ENCODE results near the gene CA6. TPM values are rescaled to one million over a fixed set of nuclear protein-coding genes. Genes with fewer than 3 reads are reported as not detected.

The CA6 gene
- total RNA-seq, 4 donors from 2014 or later: not detected

- Histone ChIP-seq H3K36me3 (no peaks in the 10 kb centered on the region), H3K4me1 (peaks cover 0 to 39% (median 11%) of the 10 kb centered on the region in 4 donors), H3K27ac (peak overlapping the region in 2 of 4 donors; percentile 69 to 74), H3K9me3 (no peaks in the 10 kb centered on the region), H3K4me3 (no peak overlapping the region), H3K27me3 (no peaks in the 10 kb centered on the region)
- 94 to 99% methylated on average over 6 of the region's 6 CpGs for WGBS, 2 donors
- no peak for DNase-seq (ENCODE audit: low spot score in 2 of 2)
- TF ChIP-seq CTCF (IDR thresholded peaks at IDR 0.05) (no peak), POLR2A (IDR thresholded peaks at IDR 0.05) (no peak), EP300 (IDR thresholded peaks at IDR 0.05) (no peak)
Observed at GRCh38 chr1:8903410-8903809, 42.3 kb upstream of the CA6 start.

DNA sequence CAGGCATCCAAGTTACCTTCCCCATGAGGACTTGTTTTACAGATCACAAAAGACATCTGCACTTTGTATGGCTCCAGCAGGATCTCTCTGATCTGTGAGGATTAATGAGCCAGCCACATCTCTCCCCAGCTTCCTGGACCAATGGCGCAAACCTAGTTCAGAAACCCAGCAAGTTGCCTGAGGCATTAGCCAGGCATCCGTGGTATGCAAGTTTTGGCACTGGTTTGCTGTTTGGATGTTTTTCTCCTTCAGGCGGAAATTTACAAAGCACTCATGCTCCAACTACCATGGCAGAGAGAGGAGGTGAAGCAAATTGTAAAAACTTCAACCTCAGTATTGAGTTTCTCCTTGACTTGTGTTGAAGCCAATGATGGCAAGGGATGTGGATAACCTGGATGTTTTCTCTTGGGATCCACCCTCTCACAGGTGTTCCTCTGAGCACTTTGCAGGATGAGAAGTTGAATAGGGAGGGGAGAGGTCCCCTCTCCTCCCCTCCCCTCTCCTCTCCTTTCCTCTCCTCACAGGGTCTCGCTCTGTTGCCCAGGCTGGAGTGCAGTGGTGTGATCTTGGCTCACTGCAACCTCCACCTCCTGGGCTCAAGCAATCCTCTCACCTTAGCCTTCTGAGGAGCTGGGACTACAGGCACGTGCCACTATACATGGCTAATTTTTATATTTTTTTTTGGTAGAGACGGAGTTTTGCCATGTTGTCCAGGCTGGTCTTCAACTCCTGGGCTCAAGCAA lies 41.6 kb upstream of the CA6 start:
- H3K4me1 ChIP-seq: peaks cover 0 to 39% (median 11%) of the 10 kb centered on the region in 4 donors
- H3K9me3 ChIP-seq: no peaks in the 10 kb centered on the region
- H3K36me3 ChIP-seq: no peaks in the 10 kb centered on the region
- no peaks in the 10 kb centered on the region for H3K27me3 ChIP-seq
- WGBS, 2 donors: 50 to 51% methylated on average over 6 of the region's 6 CpGs
- peak in 1 of 2 donors; percentile 64 for DNase-seq (ENCODE audit: low spot score in 2 of 2)
- peak overlapping the region in 2 of 4 donors; percentile 69 to 74 for H3K27ac ChIP-seq
- no peak for TF ChIP-seq CTCF (IDR thresholded peaks at IDR 0.05)
- peak in 1 of 2 donors; percentile 77 for TF ChIP-seq EP300 (IDR thresholded peaks at IDR 0.05)
- no peak overlapping the region for H3K4me3 ChIP-seq

- H3K4me1 ChIP-seq: peaks cover 0 to 39% (median 11%) of the 10 kb centered on the region in 4 donors
- H3K27ac ChIP-seq: peak overlapping the region in 2 of 4 donors; percentile 67 to 74
- no peak for DNase-seq (ENCODE audit: low spot score in 2 of 2)
- 57 to 72% methylated on average over 9 of the region's 9 CpGs for WGBS, 2 donors
- no peaks in the 10 kb centered on the region for H3K27me3 ChIP-seq
- H3K4me3 ChIP-seq: no peak overlapping the region
- no peaks in the 10 kb centered on the region for H3K9me3 ChIP-seq
- TF ChIP-seq POLR2A (IDR thresholded peaks at IDR 0.05) (no peak), CTCF (IDR thresholded peaks at IDR 0.05) (no peak), EP300 (IDR thresholded peaks at IDR 0.05) (no peak)
- H3K36me3 ChIP-seq: no peaks in the 10 kb centered on the region
Observed at GRCh38 chr1:8905582-8906191, 40.0 kb upstream of the CA6 start.

GRCh38 chr1:8908388-8909151 lies 37.1 kb upstream of the CA6 start:
- TF ChIP-seq EP300 (IDR thresholded peaks at IDR 0.05) (no peak), POLR2A (IDR thresholded peaks at IDR 0.05) (no peak), CTCF (IDR thresholded peaks at IDR 0.05) (no peak)
- Histone ChIP-seq H3K27ac (no peak overlapping the region), H3K36me3 (no peaks in the 10 kb centered on the region), H3K27me3 (no peaks in the 10 kb centered on the region), H3K4me3 (no peak overlapping the region), H3K9me3 (no peaks in the 10 kb centered on the region), H3K4me1 (peaks cover 0 to 30% (median 9%) of the 10 kb centered on the region in 4 donors)
- 58 to 63% methylated on average over 18 of the region's 18 CpGs for WGBS, 2 donors
- DNase-seq (ENCODE audit: low spot score in 2 of 2): no peak

Measured in tibial nerve (tissue), 4 donors.